Measurements from ENCODE around the gene TBKBP1.
"Not testable (repeated sequence)": the region's sequence is repeated elsewhere in the genome, so short reads cannot be mapped to it uniquely, and the experiment has no call there.

The TBKBP1 gene

DNA sequence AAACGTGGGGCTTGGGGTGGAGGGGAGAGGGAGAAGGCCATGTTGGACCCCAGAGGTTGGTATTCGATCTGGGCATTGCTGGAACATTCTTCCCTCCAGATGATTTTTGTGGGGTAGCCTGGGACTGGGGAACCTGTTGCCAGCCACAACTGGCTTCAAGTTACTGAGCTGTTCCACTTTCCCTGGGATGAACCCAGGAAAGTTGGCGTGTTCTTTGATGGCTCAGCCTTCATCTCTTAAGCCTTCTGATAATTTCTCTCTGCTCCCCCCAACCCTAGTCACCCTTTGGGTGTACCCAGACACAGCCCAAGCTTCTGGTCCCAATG lies 41.1 kb downstream of the TBKBP1 start:
- no peak for DNase-seq

DNA sequence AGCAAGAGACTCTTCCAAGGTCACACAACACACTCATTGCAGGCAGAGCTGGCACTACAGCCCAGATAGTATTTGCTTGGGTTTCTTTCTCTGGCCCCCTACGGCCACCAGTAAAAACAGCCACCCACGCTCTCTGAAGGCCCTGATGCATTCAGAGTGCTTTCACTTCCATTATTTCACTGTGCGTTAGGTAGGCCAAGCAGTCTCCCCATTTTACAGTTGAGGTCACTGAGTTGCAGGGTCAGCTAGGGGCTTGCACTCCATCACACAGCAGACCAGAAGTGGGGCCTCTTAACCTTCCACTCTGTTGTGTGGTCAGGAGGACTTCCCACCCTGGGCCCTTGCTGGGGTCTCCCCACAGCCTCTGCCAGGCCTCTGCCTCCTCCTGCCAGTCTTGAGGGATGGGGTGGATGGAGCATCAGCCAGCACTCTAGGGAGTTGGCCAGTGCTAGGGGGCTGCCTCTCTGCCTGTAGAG lies 41.6 kb downstream of the TBKBP1 start:
- no peak for DNase-seq

DNA sequence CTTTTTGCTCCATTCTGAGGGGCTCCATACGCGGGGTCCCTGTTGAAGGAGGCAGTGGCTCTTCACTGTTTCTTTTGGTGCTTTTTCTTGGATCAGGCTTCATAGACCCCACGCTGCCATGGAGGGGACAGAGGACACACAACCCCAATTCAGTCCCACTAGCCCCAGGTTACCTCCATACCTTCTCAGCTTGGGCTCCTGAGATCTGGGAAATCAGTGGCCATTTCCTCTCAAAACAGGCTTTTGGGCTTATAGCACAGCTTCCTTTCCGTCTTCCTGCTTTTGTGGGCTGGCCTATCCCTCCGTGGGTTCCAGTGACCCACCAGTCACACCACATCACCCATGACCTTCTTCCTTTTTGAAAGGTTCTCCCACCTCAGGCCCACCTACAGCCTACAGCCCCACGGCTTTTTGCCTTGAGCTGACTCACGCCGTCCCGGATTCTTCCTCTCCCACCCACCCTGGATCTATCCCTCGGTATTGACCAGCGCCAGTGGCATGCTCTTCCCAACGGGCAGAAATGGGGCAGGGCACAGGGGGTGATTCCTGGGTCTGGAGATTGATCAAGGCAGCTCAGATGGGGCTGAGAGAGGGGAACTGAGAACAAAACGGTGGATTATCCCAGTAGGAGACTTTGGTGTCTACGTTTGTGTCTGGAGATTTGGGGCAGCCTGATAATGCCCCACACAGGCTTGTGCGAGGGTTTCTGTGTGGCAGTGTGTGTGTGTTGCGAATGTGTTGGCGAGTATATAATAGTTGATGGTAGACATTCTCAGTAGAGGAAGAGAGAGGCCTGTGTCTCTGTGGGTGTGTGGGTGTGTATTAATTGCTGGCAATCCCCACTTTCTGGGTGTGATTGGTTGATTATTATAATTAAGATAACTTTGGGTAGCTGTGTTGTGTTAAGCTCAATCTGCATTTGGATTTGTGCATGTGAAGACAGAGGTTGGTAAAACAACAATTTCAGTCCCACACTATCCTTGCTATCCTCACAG lies 42.8 kb downstream of the TBKBP1 start:
- DNase-seq, result no peak

DNA sequence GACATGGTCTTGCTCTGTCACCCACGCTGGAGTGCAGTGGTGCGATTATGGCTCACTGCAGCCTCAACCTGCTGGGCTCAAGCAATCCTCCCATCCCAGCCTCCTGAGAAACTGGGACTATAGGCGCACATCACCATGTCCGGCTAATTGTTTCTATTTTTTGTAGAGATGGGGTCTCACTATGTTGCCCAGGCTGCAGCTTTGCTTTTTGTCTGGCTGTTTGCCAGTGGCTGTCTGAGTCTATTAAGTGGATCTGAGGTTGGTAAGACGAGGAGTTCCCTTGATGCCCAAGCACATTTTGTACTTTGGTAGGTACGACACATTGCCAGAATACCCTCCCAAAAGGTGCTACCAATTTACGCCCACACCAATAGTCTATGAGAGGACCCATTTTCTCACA lies 44.2 kb downstream of the TBKBP1 start:
- no peak for DNase-seq

DNA sequence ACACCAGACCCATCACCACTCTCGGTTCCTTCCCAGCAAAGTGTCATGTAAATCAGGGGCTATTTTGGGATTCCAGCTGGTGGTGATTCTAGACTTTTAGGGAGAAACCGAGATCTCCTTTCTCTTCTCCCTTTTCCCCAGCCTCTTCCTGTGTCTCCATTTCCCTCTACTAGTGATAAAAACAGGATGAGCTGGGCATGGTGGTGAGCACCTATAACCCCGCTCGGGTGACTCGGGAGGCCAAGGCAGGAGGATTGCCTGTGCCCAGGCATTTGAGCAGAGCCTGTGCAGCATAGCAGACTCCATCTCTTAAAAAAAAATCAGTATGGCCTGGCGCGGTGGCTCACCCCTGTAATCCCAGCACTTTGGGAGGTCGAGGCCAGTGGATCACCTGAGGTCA lies 45.2 kb downstream of the TBKBP1 start:
- no peak for DNase-seq

DNA sequence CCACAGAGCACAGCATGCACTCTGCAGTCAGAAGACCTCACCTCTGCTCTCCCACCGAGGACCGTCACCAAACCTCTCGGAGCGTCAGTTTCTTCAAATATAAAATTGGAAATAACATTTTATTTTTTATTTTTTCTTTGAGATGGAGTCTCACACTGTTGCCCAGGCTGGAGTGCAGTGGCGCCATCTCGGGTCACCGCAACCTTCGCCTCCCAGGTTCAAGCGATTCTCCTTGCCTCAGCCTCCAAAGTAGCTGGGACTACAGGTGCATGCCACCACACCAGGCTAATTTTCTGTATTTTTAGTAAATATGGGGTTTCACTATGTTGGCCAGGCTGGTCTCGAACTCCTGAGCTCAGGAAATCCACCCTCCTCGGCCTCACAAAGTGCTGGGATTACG lies 46.0 kb downstream of the TBKBP1 start:
- DNase-seq, result not testable (repeated sequence)

DNA sequence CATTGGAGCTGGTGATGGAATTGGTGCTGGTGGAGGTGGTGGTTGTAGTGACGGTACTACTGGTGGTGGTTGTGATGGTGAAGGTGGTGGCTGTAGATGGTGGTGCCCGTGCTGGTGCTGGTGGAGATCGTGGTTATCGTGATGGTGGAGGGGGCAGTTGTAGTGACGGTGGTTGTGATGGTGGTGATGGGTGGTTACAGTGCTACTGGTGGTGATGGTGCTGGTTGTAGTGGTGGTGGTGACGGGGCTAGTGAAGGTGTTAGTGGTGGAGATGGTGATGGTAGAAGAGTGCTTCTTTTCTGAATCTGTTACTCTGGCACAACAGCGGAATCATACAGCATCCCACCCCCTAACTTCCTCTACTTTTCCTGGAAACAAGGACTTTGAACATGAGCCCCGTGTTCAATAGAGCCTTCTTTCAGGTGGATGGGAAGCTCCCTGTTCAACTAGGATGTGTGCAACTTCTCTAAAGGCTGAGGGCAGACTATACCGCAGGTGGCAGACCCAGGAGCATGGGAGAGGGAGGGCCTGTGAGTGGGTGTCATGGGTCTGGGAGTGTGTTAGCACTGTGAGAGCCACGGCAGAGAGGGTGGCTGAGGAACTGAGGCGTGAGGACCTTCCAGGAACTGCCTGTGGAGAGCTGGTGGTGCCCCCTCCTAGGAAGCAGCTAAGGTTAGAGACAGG lies 47.3 kb downstream of the TBKBP1 start:
- DNase-seq, result no peak

DNA sequence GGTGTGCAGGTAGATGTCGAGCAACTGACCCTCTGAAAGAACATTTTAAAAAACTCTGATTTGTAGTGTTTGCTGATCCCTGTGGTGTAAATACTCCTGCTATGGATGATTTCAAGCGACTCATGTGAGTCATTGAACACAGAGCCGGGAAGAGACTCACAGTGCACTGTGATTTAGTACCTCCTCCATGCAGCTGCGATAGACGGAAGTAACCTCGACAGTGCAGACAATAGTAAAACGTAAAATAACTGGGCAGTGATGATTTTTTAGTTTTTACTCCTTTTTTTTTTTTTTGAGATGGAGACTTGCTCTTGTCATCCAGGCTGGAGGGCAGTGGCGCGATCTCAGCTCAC lies 47.8 kb downstream of the TBKBP1 start:
- no peak for DNase-seq

DNA sequence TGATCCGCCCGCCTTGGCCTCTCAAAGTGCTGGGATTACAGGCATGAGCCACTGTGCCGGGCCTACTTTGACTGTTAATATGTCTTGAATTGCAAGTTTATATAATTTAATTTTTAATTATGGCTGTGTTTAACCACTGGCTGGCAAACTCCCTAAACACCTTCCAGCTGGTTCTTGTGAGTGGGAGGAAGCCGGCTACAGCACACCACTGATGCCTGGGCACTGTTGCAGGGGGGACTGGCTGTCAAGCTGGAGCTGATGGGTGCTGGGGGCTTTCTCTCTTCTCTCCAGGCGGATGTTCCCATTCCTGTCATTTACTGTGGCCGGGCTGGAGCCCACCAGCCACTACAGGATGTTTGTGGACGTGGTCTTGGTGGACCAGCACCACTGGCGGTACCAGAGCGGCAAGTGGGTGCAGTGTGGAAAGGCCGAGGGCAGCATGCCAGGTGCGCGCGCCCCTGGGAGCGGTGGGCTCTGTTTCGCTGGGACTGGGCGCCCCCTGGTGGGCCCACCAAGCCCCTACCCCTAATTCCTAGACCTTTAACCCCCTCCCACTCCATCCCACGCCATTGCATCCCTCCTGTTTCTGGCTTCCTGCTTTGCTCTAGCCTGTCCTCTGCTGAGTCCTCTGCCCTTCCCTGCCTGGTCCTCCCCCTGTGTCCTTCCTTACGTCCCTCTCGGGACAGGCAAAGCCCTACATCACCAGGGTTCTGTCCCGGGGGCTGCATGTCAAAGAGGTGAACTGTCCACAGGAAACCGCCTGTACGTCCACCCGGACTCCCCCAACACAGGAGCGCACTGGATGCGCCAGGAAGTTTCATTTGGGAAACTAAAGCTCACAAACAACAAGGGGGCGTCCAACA lies 48.6 kb downstream of the TBKBP1 start:
- peak in 1 of 2 experiments; percentile 73 for DNase-seq

DNA sequence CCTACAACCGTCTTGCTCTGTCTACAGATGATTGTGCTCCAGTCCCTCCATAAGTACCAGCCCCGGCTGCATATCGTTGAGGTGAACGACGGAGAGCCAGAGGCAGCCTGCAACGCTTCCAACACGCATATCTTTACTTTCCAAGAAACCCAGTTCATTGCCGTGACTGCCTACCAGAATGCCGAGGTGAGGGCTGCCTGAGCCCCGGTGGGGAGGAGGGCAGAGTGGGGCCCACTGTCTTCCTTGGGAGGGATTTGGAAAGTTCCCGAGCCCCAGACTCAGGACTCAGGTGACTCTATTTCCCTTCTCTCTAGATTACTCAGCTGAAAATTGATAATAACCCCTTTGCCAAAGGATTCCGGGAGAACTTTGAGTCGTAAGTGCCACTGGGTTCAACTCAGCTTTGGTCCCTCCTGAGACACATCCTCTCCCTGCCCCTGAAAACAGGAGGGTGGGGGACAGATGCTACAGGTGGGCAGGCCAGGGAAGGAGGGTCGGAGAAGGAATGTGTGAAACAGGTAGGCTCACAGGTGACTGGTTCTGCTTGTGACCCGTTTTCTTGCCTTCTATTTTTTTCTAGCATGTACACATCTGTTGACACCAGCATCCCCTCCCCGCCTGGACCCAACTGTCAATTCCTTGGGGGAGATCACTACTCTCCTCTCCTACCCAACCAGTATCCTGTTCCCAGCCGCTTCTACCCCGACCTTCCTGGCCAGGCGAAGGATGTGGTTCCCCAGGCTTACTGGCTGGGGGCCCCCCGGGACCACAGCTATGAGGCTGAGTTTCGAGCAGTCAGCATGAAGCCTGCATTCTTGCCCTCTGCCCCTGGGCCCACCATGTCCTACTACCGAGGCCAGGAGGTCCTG lies 50.4 kb downstream of the TBKBP1 start:
- peak in 1 of 2 experiments; percentile 16 for DNase-seq

DNA sequence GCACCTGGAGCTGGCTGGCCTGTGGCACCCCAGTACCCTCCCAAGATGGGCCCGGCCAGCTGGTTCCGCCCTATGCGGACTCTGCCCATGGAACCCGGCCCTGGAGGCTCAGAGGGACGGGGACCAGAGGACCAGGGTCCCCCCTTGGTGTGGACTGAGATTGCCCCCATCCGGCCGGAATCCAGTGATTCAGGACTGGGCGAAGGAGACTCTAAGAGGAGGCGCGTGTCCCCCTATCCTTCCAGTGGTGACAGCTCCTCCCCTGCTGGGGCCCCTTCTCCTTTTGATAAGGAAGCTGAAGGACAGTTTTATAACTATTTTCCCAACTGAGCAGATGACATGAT lies 51.0 kb downstream of the TBKBP1 start:
- DNase-seq, result no peak

DNA sequence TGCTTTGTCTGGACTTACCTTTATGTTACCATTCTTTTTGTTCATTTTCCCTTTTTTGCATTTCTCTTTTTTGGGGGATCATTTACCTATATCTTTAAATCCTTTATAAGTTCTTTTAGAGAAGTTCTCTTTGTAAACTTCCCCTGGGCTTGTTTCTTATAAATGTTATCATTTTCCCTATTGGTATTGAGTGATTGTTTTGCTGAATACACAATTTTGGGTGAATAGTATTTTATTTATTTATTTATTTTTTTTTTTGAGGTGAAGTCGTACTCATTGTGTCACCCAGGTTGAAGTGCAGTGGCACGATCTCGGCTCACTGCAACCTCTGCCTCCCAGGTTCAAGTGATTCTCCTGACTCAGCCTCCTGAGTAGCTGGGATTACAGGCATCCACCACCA lies 57.5 kb downstream of the TBKBP1 start:
- DNase-seq, result no peak

DNA sequence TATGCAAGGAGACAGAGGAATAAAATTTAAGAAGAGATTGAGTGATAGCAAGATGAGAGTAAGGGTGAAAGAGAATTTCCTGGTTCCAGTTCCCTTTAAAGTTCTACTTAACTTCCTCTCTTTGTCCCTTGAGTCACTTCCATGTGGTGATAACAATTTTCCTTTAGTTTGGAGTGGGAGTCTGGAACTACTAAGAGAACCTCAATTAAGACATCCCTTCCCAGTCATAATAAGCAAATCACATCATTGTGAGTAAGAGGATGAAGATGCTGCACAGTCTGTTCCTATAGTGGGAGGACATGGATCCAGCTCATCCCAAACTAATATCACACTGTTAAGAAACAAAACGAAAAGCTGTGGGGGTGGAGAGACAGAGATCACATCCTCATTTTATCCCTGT lies 63.4 kb downstream of the TBKBP1 start:
- DNase-seq, result no peak

DNA sequence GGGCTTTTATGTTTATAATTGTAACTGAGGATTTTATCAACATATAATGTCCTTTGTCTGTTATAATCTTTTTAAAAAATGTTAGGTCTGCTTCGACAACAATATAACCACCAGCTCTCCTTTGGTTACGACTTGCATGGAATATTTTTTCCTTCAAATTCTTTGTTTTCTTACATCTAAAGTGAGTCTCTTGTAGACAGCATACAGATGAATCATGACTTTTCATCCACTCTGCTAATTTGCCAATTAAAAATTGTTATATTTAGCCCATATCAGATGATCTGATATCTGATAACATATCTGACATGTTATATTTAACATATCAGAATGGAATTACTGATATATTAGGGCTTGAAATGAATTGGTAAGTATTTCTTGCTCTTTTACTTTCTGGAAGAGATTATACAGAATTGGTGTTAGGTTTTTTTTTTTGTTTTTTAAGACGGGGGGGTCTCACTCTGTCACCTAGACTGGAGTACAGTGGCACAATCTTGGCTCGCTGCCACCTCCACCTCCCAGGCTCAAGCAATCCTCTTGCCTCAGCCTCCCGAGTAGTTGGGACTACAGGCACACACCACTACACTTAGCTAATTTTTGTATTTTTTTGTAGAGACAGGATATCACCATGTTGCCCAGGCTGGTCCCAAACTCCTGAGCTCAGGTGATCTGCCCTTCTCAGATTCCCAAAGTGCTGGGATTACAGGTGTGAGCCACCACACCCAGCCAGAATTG lies 66.6 kb downstream of the TBKBP1 start:
- no peak for DNase-seq
